HCT116 (cell line): ENCODE data around the gene MICAL1. TPM values are rescaled to one million over a fixed set of nuclear protein-coding genes. Genes with fewer than 3 reads are reported as not detected.

Source experiments
- ATAC-seq: fragments of 200-7000 bp; cut with Tn5 transposase; 2 replicates; pipeline ENCODE4 v1.9.1; 2020; ENCODE audit warnings: mild to moderate bottlenecking, moderate library complexity
- BruUV-seq: library from RNA; stranded (reverse); fragments of 400-500 nt; replicated peaks from 2 replicates; lab custom pipeline; 2021; lab: Mats Ljungman, UMichigan
- CTCF ChIA-PET: fragments of 300-600 bp; sonication (Branson Sonifier 250); formaldehyde crosslinking; loops from one replicate; lab custom pipeline; 2021; ENCODE audit warnings: antibody characterized with exemption; lab: Charles Lee
- POLR2A ChIA-PET: fragments of 300-600, 350-600 bp; sonication (Branson Sonifier 250); formaldehyde crosslinking; loops from one replicate; lab custom pipeline; 2021; ENCODE audit warnings: antibody characterized with exemption; lab: Charles Lee
- RAD21 ChIA-PET, 2 experiments: fragments of 300-600 bp; sonication (Branson Sonifier 250); formaldehyde crosslinking; loops; one replicate each; lab custom pipeline; 2023; ENCODE audit warnings: low total read pairs in 2 of 2; ENCODE audit not compliant: uncharacterized antibody in 2 of 2, unreplicated experiment in 2 of 2, low non-redundant PET in 1 of 2; lab: Charles Lee
- DNase-seq: peaks from one replicate; pipeline ENCODE4 v3.0.0-alpha.2; 2010; ENCODE audit warnings: low read depth, low spot score
- H2AFZ ChIP-seq: fragments of 200-600 bp; shearing (Covaris generic), sonication (generic); 2 replicates; pipeline ENCODE4 v1.6.1; 2017; ENCODE audit warnings: low read depth, mixed run types, mixed read lengths, antibody characterized with exemption, low read length; ENCODE audit not compliant: poor library complexity, severe bottlenecking
- H3K27ac ChIP-seq: 2 replicates; pipeline ENCODE4 v1.5.1; 2012; ENCODE audit warnings: low read depth, low read length
- H3K27me3 ChIP-seq: fragments of 200-600 bp; sonication (generic); 2 replicates; pipeline ENCODE4 v1.6.1; 2016; ENCODE audit warnings: mixed run types, low read length, mixed read lengths; ENCODE audit not compliant: insufficient read depth
- H3K36me3 ChIP-seq, 2 experiments: fragments of 200-500 bp in 1 of 2; fragments of 200-600 bp in 1 of 2; sonication (Bioruptor generic) in 1 of 2; sonication (generic) in 1 of 2; 2 replicates each; pipeline versions ENCODE4 v1.5.1 to v1.6.1; 2014 to 2016; ENCODE audit warnings: low read length in 2 of 2, inconsistent platforms in 1 of 2, mixed read lengths in 1 of 2, mixed run types in 1 of 2; ENCODE audit not compliant: insufficient read depth in 2 of 2, control insufficient read depth in 1 of 2
- H3K4me1 ChIP-seq, 2 experiments: fragments of 200-600 bp in 1 of 2; sonication (generic) in 1 of 2; 2 replicates each; pipeline versions ENCODE4 v1.5.1 to v1.6.1; 2012 to 2017; ENCODE audit warnings: low read length in 2 of 2, inconsistent platforms in 1 of 2, mild to moderate bottlenecking in 1 of 2, mixed read lengths in 1 of 2, mixed run types in 1 of 2, moderate library complexity in 1 of 2; ENCODE audit not compliant: insufficient read depth in 2 of 2, control insufficient read depth in 1 of 2
- H3K4me2 ChIP-seq: fragments of 200-600 bp; sonication (generic); 2 replicates; pipeline ENCODE4 v1.6.1; 2017; ENCODE audit warnings: mixed run types, low read length, mixed read lengths
- H3K4me3 ChIP-seq, 2 experiments: fragments of 200-600 bp in 1 of 2; sonication (generic) in 1 of 2; replicated peaks in 1 of 2; 2 replicates each; pipeline ENCODE4 v1.5.1; 2011 to 2016; ENCODE audit warnings: low read length in 2 of 2, control low read depth in 1 of 2, low read depth in 1 of 2, mild to moderate bottlenecking in 1 of 2, mixed read lengths in 1 of 2, mixed run types in 1 of 2
- H3K79me2 ChIP-seq: fragments of 200-600 bp; sonication (generic); 2 replicates; pipeline ENCODE4 v1.6.1; 2017; ENCODE audit warnings: mild to moderate bottlenecking, mixed run types, low read length, moderate library complexity, mixed read lengths; ENCODE audit not compliant: insufficient read depth
- H3K9ac ChIP-seq: fragments of 200-600 bp; sonication (generic); 2 replicates; pipeline ENCODE4 v1.6.1; 2016; ENCODE audit warnings: low read length, mixed read lengths
- H3K9me2 ChIP-seq: fragments of 200-600 bp; sonication (generic), shearing (Covaris generic); 2 replicates; pipeline ENCODE4 v1.6.1; 2017; ENCODE audit warnings: mixed run types, mild to moderate bottlenecking, moderate library complexity; ENCODE audit not compliant: insufficient read depth
- H3K9me3 ChIP-seq, 2 experiments: fragments of 200-500 bp in 1 of 2; fragments of 200-600 bp in 1 of 2; sonication (Bioruptor generic) in 1 of 2; sonication (generic) in 1 of 2; 2 replicates each; pipeline ENCODE4 v1.6.1; 2014 to 2017; ENCODE audit warnings: low read length in 2 of 2, mixed read lengths in 2 of 2, inconsistent platforms in 1 of 2, low read depth in 1 of 2, mild to moderate bottlenecking in 1 of 2, mixed run types in 1 of 2, moderate library complexity in 1 of 2; ENCODE audit not compliant: control insufficient read depth in 1 of 2, insufficient read depth in 1 of 2
- H4K20me1 ChIP-seq: fragments of 200-600 bp; sonication (generic), shearing (Covaris generic); 2 replicates; pipeline ENCODE4 v1.6.1; 2017; ENCODE audit warnings: mixed run types, mild to moderate bottlenecking, moderate library complexity; ENCODE audit not compliant: insufficient read depth
- ATF3 ChIP-seq: IDR thresholded peaks from 2 replicates; pipeline ENCODE4 v1.6.1; 2012
- CBX3 ChIP-seq: IDR thresholded peaks from 2 replicates; pipeline ENCODE4 v1.6.1; 2012; ENCODE audit warnings: low read depth
- CEBPB ChIP-seq: IDR thresholded peaks from 2 replicates; pipeline ENCODE4 v1.6.1; 2012; ENCODE audit warnings: low read depth
- CTCF ChIP-seq, 3 experiments: fragments of 200-600 bp in 1 of 3; sonication (generic) in 1 of 3; IDR thresholded peaks in 2 of 3; conservative IDR thresholded peaks in 1 of 3; 2 replicates each; pipeline ENCODE4 v1.5.1; 2012 to 2017; ENCODE audit warnings: low read depth in 2 of 3, low read length in 2 of 3, antibody characterized with exemption in 1 of 3, borderline replicate concordance in 1 of 3, control low read depth in 1 of 3, mild to moderate bottlenecking in 1 of 3, mixed read lengths in 1 of 3, mixed run types in 1 of 3, moderate library complexity in 1 of 3; ENCODE audit not compliant: insufficient read depth in 1 of 3
- EGR1 ChIP-seq: IDR thresholded peaks from 2 replicates; pipeline ENCODE4 v1.6.1; 2012; ENCODE audit warnings: low read depth
- EZH2 ChIP-seq: fragments of 200-600 bp; sonication (generic); IDR thresholded peaks from 2 replicates; pipeline ENCODE4 v1.6.1; 2017; ENCODE audit warnings: antibody characterized with exemption, mixed run types
- EZH2phosphoT487 ChIP-seq: fragments of 200-600 bp; IDR thresholded peaks from 2 replicates; pipeline ENCODE4 v1.6.1; 2018; ENCODE audit warnings: antibody characterized with exemption, borderline replicate concordance
- JUND ChIP-seq: IDR thresholded peaks from 2 replicates; pipeline ENCODE4 v1.6.1; 2012
- POLR2A ChIP-seq: IDR thresholded peaks from 2 replicates; pipeline ENCODE4 v1.7.0; 2011; ENCODE audit warnings: borderline replicate concordance; ENCODE audit not compliant: insufficient read depth, insufficient read length; ENCODE audit errors: extremely low read depth
- POLR2AphosphoS5 ChIP-seq: IDR thresholded peaks from 2 replicates; pipeline ENCODE4 v1.6.1; 2011; ENCODE audit warnings: mild to moderate bottlenecking, low read depth, low read length, moderate library complexity
- RAD21 ChIP-seq: IDR thresholded peaks from 2 replicates; pipeline ENCODE4 v1.6.1; 2012; ENCODE audit warnings: low read depth, mild to moderate bottlenecking
- REST ChIP-seq: IDR thresholded peaks from 2 replicates; pipeline ENCODE4 v1.6.1; 2012; ENCODE audit warnings: low read depth
- SIN3A ChIP-seq: IDR thresholded peaks from 2 replicates; pipeline ENCODE4 v1.6.1; 2012; ENCODE audit warnings: low read depth
- SP1 ChIP-seq: IDR thresholded peaks from 2 replicates; pipeline ENCODE4 v1.6.1; 2012; ENCODE audit warnings: low read depth
- TCF7L2 ChIP-seq: IDR thresholded peaks from 2 replicates; pipeline ENCODE4 v1.7.0; 2011; ENCODE audit warnings: borderline replicate concordance, inconsistent platforms; ENCODE audit not compliant: insufficient read depth, insufficient read length; ENCODE audit errors: extremely low read depth
- ZFX ChIP-seq: fragments of 450-650 bp; IDR thresholded peaks from 2 replicates; pipeline ENCODE4 v1.6.1; 2017
- intact Hi-C: fragments of 100-400 bp; cut with micrococcal nuclease; formaldehyde crosslinking; loops from 2 replicates; pipeline ENCODE4 v1.10.0; 2022
- total RNA-seq: library from RNA; stranded (reverse); gene quantifications from one replicate; pipeline ENCODE4 v1.2.1, GENCODE V29; 2021; ENCODE audit not compliant: unreplicated experiment

MICAL1 gene
- total RNA-seq, 1 experiment from 2014 or later: 23.9 TPM

- Histone ChIP-seq H4K20me1 (no peaks in the 10 kb centered on the region), H3K4me2 (no peak overlapping the region), H3K4me1 (no peaks in the 10 kb centered on the region), H3K9me2 (no peaks in the 10 kb centered on the region), H3K9me3 (no peaks in the 10 kb centered on the region), H3K27me3 (no peaks in the 10 kb centered on the region), H3K4me3 (no peak overlapping the region), H3K79me2 (no peaks in the 10 kb centered on the region), H2AFZ (no peak overlapping the region), H3K9ac (no peak overlapping the region), H3K27ac (no peak overlapping the region), H3K36me3 (no peaks in the 10 kb centered on the region)
- intact Hi-C loops: no loop called here
- ChIA-PET CTCF (no interaction called here), RAD21 (no interaction called here), POLR2A (no interaction called here)
- no TSS peak for BruUV-seq
- no peak for TF ChIP-seq EZH2phosphoT487
- TF ChIP-seq CBX3: no peak
- no peak for TF ChIP-seq ATF3
- DNase-seq (no peak), ATAC-seq (no peak)
These were observed 42.5 kb upstream of the MICAL1 start for GRCh38 chr6:109498052-109498451.

- Histone ChIP-seq H3K4me2 (no peak overlapping the region), H3K4me1 (no peaks in the 10 kb centered on the region), H3K9me3 (no peaks in the 10 kb centered on the region), H3K36me3 (no peaks in the 10 kb centered on the region), H3K9ac (no peak overlapping the region), H3K79me2 (no peaks in the 10 kb centered on the region), H3K27ac (no peak overlapping the region), H2AFZ (no peak overlapping the region), H3K4me3 (no peak overlapping the region), H3K27me3 (no peaks in the 10 kb centered on the region), H4K20me1 (no peaks in the 10 kb centered on the region), H3K9me2 (no peaks in the 10 kb centered on the region)
- DNase-seq (no peak), ATAC-seq (no peak)
- ChIA-PET RAD21 (no interaction called here), CTCF (no interaction called here), POLR2A (no interaction called here)
- no TSS peak for BruUV-seq
- intact Hi-C loops: no loop called here
- TF ChIP-seq CTCF (IDR thresholded peaks at IDR 0.05 in 2 of 3, conservative IDR thresholded peaks at IDR 0.05 in 1 of 3; ENCODE audit: borderline replicate concordance in 1 of 3, insufficient read depth in 1 of 3, low read depth in 2 of 3, low read length in 2 of 3): no peak
- TF ChIP-seq ZFX: no peak
- TF ChIP-seq EGR1: no peak
- TF ChIP-seq TCF7L2: no peak
- no peak for TF ChIP-seq SIN3A
- TF ChIP-seq EZH2phosphoT487: no peak
- no peak for TF ChIP-seq RAD21
- TF ChIP-seq CEBPB: no peak
- TF ChIP-seq SP1: no peak
- TF ChIP-seq JUND: no peak
- no peak for TF ChIP-seq REST
- no peak for TF ChIP-seq POLR2AphosphoS5
- TF ChIP-seq POLR2A: no peak
- no peak for TF ChIP-seq EZH2
These were observed 40.6 kb upstream of the MICAL1 start for GRCh38 chr6:109496036-109496772.
